ENCODE measurements around the gene SLC49A3.

The SLC49A3 gene

GRCh38 chr4:659851-660250, 29.1 kb downstream of the SLC49A3 start:
- no peak for TF ChIP-seq CTCF (IDR thresholded peaks at IDR 0.05; ENCODE audit: low read depth, low read length)
- no peaks in the 10 kb centered on the region for H3K27me3 ChIP-seq
- H3K4me1 ChIP-seq = no peaks in the 10 kb centered on the region
- H3K36me3 ChIP-seq = no peaks in the 10 kb centered on the region
- H3K9me3 ChIP-seq = no peaks in the 10 kb centered on the region; the same call in 1 of the 2 replicates
- DNase-seq = no peak
- H3K4me3 ChIP-seq (ENCODE audit: low read depth, low read length) = no peak overlapping the region

- H3K9me3 ChIP-seq = no peaks in the 10 kb centered on the region; the same call in 1 of the 2 replicates
- no peak overlapping the region for H3K4me3 ChIP-seq (ENCODE audit: low read depth, low read length)
- DNase-seq = no peak
- H3K36me3 ChIP-seq = no peaks in the 10 kb centered on the region
- no peak for TF ChIP-seq CTCF (IDR thresholded peaks at IDR 0.05; ENCODE audit: low read depth, low read length)
- no peaks in the 10 kb centered on the region for H3K4me1 ChIP-seq
- H3K27me3 ChIP-seq = no peaks in the 10 kb centered on the region
These were observed 30.0 kb downstream of the SLC49A3 start for GRCh38 chr4:658681-659667.

DNA sequence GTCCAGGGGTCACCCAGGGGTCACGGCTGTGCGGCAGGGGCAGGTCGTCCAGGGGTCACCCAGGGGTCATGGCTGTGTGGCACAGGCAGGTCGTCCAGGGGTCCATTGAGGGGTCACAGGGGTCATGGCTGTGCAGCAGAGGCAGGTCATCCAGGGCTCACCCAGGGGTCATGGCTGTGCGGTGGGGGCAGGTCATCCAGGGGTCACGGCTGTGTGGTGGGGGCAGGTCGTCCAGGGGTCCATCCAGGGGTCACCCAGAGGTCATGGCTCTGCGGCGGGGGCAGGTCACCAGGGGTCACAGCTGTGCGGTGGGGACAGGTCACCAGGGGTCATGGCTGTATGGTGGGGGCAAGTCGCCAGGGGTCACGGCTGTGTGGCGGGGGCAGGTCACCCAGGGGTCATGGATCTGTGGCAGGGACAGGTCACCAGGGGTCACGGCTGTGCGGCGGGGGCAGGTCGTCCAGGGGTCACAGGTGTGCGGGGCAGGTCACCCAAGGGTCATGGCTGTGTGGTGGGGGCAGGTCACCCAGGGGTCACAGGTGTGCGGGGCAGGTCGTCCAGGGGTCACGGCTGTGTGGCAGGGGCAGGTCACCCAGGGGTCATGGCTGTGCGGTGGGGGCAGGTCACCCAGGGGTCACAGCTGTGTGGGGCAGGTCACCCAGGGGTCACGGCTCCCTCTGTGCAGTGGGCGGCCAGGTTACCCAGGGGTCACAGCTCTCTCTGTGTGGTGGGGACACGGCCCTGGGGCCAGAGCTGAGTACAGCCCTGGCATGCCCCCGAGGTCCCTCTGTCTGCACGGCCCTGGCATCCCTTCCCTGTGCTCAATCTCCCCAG, 30.9 kb downstream of the SLC49A3 start:
- no peaks in the 10 kb centered on the region for H3K27me3 ChIP-seq
- no peak for TF ChIP-seq CTCF (IDR thresholded peaks at IDR 0.05; ENCODE audit: low read depth, low read length)
- no peaks in the 10 kb centered on the region; the same call in 1 of the 2 replicates for H3K9me3 ChIP-seq
- DNase-seq = no peak
- no peak overlapping the region for H3K4me3 ChIP-seq (ENCODE audit: low read depth, low read length)
- no peaks in the 10 kb centered on the region for H3K36me3 ChIP-seq
- H3K4me1 ChIP-seq = no peaks in the 10 kb centered on the region

GRCh38 chr4:657338-657833, 31.6 kb downstream of the SLC49A3 start:
- no peaks in the 10 kb centered on the region for H3K36me3 ChIP-seq
- H3K4me3 ChIP-seq (ENCODE audit: low read depth, low read length) = no peak overlapping the region
- TF ChIP-seq CTCF (IDR thresholded peaks at IDR 0.05; ENCODE audit: low read depth, low read length) = no peak
- DNase-seq = no peak
- H3K27me3 ChIP-seq = no peaks in the 10 kb centered on the region
- no peaks in the 10 kb centered on the region for H3K4me1 ChIP-seq
- no peaks in the 10 kb centered on the region; the same call in 1 of the 2 replicates for H3K9me3 ChIP-seq

- no peak for TF ChIP-seq CTCF (IDR thresholded peaks at IDR 0.05; ENCODE audit: low read depth, low read length)
- Histone ChIP-seq H3K27me3 (peaks cover 2% of the 10 kb centered on the region), H3K36me3 (no peaks in the 10 kb centered on the region), H3K4me3 (ENCODE audit: low read depth, low read length) (no peak overlapping the region), H3K9me3 (no peaks in the 10 kb centered on the region; the same call in 1 of the 2 replicates), H3K4me1 (no peaks in the 10 kb centered on the region)
- DNase-seq = no peak
These were observed 32.3 kb downstream of the SLC49A3 start for GRCh38 chr4:656436-657337.

Measured in BE2C (cell line).